Measurements from ENCODE around the gene C2orf78.
"Not testable (repeated sequence)": the region's sequence is repeated elsewhere in the genome, so short reads cannot be mapped to it uniquely, and the experiment has no call there.

Gene C2orf78

DNA sequence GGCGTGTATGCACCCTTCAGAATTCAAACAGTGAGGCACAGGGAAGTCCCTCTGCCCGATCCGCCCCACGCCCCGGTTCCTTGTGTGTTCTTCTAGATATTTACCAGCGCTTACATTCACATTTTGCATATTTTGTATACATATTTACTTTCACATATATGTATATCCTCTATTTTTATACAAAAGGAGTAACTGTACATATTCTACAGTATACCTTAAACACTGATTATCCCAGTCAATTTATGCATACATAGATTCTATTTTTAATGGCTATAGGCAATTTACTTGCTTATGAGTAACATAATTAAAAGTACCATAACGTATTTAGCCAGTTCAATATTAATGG is 3.8 kb upstream of the C2orf78 start:
- no peak for DNase-seq (ENCODE audit: low spot score)

- not testable (repeated sequence) for DNase-seq (ENCODE audit: low spot score)
These were observed 581 bp upstream of the C2orf78 start for GRCh38 chr2:73783402-73783801.

DNA sequence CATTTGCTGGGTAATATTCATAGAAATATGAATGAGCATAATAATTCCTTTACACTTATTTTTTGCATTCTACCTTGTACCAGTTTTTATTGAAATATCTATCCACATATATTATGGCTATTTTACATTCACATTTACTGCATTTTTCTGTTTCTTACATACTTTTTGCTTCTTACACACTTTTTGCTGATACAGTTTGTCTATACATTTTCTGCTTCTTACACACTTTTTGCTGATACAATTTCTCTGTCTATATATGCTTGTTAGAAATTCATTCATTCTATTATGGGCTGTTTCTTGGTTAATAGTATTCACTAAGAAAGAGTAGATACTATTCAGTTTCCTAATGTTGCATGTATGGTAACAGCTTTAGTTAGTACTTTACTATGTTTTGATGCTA is 27.9 kb downstream of the C2orf78 start:
- DNase-seq (ENCODE audit: low spot score): no peak

- no peak for DNase-seq (ENCODE audit: low spot score)
These were observed 28.7 kb downstream of the C2orf78 start for GRCh38 chr2:73812635-73813034.

GRCh38 chr2:73818296-73818695 is 34.3 kb downstream of the C2orf78 start:
- DNase-seq (ENCODE audit: low spot score): no peak

GRCh38 chr2:73821227-73821626 is 37.2 kb downstream of the C2orf78 start:
- no peak for DNase-seq (ENCODE audit: low spot score)

DNA sequence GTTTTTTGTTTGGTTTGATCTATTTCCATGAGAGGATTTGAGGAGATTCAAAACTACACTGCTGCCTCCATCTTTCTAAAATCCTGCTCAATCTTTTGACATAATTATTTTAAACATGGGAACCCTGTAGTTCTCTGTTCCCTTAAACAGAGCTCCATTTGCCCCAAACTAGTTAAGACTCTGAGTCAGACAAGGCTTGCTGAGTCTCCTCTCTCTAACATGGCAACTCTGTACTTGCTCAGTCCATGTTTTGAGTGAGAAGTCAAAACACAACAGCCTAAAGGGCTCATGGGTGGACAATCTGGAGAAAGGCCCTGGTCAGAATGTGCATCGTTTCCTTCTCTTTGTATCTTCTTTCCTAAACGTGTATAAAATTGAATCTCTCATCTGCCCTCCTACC is 37.7 kb downstream of the C2orf78 start:
- DNase-seq (ENCODE audit: low spot score): no peak

DNA sequence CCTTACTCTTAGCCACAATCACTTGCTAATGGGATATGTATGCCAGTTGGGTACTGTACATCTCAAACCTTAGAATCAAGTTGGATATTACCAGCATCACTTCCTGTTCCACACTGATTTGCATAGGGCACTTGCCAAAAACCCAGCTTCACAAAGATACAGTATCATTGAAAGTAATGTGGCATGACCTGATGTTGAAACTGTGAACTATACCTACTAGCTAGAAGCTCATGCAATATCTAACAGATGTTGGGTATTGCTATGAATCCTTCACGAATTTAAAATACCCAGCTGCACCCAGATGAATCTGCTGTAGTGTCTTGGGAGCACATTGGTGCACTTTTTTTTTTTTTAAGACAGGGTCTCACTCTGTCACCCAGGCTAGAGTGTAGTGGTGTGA is 38.3 kb downstream of the C2orf78 start:
- no peak for DNase-seq (ENCODE audit: low spot score)

DNA sequence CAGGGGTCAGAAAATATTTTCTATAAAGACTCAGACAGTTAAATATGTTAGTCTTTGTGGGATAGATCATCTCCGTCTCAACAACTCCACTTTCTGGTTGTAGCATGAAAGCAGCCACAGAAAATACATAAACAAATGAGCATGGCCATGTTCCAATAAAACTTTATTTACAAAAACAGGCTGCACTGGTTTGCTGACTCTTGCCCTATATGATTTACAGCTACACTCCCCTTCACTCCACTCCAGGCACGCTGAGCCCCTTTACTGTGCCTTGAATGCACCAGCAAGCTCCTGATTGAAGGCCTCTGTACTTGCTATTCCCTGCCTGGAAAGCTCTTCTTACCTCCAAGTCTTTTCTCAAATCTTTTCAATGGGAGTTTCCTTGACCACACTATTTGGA is 39.0 kb downstream of the C2orf78 start:
- no peak for DNase-seq (ENCODE audit: low spot score)

DNA sequence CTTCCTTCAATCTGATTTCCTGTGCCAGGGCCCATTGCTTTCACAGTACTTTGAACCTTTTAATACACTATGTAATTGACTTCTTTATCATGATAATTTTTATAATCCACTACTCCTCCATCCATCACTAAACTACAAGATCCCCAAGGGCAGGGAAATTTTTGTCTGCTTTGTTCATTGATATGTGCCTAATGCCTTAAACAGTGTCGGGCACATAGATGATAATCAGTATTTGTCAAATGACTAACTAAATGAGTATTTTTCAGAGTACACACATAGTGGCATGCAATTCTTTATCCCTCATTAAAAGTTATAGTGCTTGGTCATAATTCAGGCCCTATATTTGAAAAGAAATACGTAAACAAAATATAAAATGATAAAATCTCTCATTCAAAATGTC is 39.4 kb downstream of the C2orf78 start:
- DNase-seq (ENCODE audit: low spot score): no peak

GRCh38 chr2:73823916-73824523 is 40.0 kb downstream of the C2orf78 start:
- peak; percentile 84 for DNase-seq (ENCODE audit: low spot score)

DNA sequence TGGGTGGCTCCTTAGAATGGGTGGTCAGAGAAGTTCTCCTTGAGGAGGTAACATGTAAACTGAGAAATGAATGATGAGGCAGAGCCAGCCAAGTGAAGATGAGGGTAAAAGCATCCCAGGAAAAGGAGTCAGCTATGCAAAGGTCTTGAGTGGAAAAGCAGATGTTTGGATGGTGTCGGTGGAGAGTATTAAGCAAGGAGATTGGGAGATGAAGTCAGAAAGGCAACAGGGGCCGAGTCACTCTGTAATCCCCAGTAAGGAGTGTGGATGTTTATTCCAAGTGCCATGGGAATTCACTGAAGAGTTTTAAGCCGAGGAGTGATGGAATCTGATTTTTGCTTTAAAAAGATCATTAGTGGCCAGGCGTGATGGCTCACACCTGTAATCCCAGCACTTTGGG is 41.4 kb downstream of the C2orf78 start:
- no peak for DNase-seq (ENCODE audit: low spot score)

GRCh38 chr2:73827018-73827417 is 43.0 kb downstream of the C2orf78 start:
- peak; percentile 46 for DNase-seq (ENCODE audit: low spot score)

DNA sequence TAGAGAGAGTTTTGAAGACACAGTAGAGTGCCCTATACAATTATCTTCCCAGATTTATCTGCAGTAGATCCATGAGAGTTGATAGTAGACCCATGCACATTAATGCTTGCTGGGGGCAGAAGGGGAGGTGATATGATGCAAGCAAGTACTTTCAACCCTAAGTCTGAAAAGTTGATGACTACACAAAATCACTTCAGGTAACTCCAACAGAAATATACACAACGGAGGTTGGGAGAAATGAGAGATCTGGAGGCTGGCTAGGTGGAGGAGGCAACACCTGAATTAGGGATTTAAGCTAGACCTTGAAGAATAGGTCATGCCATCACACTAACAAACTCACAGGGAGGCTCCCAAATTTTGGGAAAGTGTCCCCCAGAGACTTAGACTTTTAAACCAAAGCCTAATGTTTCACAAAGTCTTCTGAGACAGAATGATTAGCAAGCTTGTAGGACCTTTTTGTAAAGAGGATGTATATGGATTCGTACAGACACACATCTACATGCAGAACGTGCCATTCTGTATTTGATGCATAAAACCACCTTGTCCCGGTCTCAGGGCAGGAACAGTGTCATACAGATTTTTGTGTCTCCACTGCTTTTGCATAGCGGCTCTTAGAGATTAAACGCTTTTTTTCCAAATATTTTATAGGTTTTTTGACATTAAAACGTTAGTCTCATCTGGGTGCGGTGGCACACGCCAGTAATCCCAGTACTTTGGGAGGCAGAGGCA is 43.8 kb downstream of the C2orf78 start:
- DNase-seq (ENCODE audit: low spot score): no peak

DNA sequence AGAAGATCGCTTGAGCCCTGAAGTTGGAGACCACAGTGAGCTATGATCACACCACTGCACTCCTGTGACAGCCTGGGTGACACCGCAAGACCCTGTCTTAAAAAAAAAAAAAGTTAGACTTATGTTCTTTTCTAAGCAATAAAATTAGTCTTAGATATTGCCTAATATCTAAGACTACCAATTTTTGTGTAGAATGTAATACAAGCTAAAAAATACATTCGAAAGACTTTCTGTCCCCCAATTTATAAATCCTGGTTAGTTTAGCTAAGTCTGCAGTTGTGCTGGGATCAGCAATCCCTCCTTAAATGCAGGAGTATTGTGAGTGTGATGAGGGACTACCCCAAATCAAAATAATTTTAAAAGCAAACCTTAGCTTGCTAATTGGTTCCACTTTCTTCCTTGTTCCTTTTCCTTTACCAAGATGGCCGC is 44.4 kb downstream of the C2orf78 start:
- DNase-seq (ENCODE audit: low spot score): no peak

DNA sequence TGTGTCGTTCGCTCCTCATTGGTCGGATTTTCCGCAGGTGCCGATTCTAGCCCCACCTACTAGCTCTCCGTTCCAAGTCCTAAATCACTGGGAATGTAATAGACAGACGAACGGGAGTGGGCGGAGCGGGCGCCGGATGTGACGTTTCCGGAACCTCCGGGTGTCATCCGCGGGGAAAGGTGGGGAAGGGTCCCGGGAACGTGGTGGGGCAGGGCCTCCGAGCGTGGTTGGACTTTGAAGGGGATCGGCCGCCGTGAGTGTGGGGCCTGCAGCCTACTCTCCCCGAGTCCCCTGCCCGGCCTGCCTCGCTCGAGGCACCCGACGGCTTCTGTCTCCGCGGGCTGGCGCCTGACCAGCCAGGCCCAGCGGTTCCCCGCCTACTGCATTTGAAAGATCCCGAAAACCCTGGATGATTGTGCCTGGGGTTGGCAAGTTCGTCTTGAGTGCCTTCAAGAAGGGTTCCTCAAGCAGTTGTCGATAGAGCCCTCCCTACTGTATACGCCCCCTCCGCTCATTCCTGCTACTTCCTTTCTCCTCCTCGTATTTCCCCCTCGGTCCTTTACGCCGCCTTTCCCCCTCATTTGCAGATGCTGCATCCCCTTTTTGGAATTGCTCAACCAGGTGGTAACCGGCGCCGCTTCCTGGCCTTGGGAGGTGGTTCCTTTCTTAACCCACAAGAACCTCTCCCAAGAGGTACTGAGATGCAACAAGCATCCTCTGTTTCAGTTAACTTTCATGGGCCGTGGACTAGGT is 45.0 kb downstream of the C2orf78 start, which contains the start of gene STAMBP:
STAMBP (plus strand) TSS at position 144 of the 753 bp plus-strand sequence. CDS start 1,896 bp downstream, outside the sequence.
- DNase-seq (ENCODE audit: low spot score): peak; percentile 99

GRCh38 chr2:73830871-73831401 is 47.0 kb downstream of the C2orf78 start:
- DNase-seq (ENCODE audit: low spot score): peak; percentile 85

DNA sequence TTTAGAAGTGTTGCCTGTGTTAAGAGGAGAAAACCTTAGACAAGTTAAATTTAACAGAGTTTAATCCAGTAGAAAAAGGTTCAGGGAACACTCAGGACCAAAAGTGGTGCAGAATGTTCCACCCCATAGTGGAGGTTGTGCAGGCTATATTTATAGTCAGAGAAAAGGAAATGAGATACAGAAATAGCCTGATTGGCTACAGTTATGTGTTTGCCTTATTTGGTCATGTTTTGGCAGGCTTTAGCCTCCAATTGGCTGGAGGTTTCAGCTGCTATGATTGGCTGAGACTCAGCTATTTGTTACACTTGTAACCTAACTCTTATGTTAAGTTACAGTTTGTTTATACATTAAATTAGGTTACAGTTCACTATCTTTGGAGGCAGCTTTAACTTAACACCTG is 48.9 kb downstream of the C2orf78 start:
- no peak for DNase-seq (ENCODE audit: low spot score)

DNA sequence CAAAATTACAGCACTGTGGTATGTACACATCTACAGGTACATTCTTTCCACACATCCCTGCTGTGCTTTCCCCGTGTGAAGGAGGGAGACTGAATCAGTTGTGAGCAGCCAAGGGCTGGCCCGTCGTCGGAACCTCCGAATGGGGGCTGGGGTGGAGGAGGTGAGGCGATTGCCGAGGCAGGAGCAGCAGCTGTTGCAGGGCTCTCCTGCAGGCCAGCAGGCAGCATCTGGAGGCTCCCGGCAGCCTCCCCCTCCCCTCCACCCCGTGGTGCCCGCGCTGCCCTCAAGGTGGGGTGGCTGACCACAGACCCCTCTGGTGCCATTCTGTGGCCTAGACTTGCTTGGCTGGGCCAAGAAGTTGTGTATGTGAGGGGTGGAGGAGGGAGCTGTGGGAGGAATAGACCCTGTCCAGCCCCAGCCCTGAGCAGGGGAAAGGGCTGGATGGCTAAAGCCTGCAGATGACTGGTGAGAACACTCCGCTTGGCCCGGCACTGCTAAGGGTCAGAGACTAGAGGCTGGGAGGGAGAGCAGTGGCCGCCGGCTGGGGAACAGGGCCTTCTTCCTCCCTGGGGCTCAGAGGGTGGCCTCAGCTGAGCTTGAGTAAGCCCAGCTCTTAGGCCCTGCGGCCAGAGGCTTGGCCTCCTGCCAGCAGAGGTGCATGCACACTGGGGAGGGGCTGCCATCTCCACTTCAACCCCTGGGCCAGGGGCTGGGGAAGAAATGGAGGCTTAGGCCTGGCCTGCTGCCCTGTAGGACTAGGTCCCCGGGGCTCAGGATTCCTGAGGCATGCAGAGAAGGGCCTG is 52.4 kb downstream of the C2orf78 start:
- DNase-seq (ENCODE audit: low spot score): no peak

- peak; percentile 49 for DNase-seq (ENCODE audit: low spot score)
These were observed 54.0 kb downstream of the C2orf78 start for GRCh38 chr2:73837847-73838585.

- peak; percentile 74 for DNase-seq (ENCODE audit: low spot score)
These were observed 55.0 kb downstream of the C2orf78 start for GRCh38 chr2:73838889-73839534.
